MM.1S (cell line): Measurements from ENCODE around the gene COX4I1.

Experiments used
- CTCF ChIP-seq: fragments of 300-600 bp; sonication (generic); IDR thresholded peaks from 2 replicates; pipeline ENCODE4 v1.5.1; 2016; ENCODE audit warnings: antibody characterized with exemption, low read length, mixed read lengths
- EZH2 ChIP-seq: fragments of 300-600 bp; sonication (generic); optimal IDR thresholded peaks from 2 replicates; pipeline ENCODE3; 2017; ENCODE audit warnings: low read depth, mild to moderate bottlenecking, antibody characterized with exemption, low read length, mixed read lengths

DNA sequence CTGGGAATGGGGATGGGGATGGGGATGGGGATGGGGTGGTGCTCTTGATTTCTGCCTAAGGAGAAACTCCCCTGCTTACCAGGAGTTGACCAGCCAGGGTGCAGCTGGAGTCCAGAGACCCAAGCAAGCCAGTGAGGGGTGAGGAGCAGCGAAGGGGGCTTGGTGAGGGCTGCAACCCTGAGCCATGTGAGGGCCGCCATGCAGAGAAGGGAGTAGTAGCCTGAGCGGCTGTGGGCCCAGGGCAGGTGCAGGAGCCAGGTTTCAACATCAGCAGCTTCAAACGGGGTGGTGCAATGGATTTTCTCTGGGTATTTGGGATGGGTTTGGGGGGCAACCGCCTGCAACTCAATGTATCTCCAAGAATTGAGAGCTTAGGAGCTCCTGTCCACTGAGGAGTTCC lies 35.2 kb downstream of the COX4I1 start:
- TF ChIP-seq CTCF (no peak), EZH2 (no peak)
